Measurements from ENCODE around the gene CFAP299.

The CFAP299 gene

DNA sequence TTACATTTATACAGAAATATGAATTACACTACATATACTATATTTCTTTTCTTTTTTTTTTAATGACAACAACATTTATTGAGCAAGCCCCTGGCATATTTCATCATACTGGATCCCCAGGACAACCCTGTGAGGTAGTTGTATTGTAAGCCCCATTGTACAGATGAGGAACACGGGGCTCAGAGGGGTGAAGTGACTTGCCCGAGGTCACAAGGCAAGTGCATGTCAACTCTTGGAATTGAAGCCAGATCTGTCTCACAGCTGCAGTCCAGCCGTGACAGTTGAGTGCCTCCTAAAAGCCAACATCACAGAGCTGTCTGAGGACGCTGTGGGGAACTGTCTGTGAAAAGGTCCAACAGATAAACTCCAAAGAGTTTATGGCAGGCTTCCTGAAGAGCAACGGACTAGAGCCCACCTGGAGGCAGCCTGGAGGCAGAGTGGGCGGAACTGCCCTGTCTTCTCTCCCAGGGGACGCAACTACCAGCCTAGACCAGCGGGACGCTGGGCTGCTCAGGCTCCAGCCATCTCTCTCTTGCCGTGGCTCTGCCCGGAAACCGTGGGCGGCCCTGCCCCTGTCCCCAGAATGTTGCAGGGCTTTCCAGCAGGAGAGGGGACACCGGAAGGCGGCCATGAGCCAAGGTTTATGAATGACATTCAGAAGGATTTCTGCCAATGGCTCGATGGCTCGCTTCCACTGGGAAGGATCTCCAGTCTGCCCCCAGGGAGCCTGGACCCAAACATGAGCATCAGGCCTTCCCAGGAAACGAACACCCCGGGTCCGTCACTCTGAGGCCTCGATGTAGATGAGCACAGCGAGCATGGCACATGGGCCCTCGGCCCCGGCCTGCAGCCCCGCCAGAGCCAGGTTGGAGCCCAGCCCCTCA, 50.1 kb downstream of the CFAP299 start:
- DNase-seq, result no peak
- intact Hi-C loops (cut with DNase I), result no loop called here

- intact Hi-C loops (cut with DNase I), result no loop called here
- no peak for DNase-seq
These were observed 50.9 kb downstream of the CFAP299 start for GRCh38 chr4:80386281-80386886.

- DNase-seq, result no peak
- intact Hi-C loops (cut with DNase I), result no loop called here
These were observed 52.1 kb downstream of the CFAP299 start for GRCh38 chr4:80387390-80388283.

DNA sequence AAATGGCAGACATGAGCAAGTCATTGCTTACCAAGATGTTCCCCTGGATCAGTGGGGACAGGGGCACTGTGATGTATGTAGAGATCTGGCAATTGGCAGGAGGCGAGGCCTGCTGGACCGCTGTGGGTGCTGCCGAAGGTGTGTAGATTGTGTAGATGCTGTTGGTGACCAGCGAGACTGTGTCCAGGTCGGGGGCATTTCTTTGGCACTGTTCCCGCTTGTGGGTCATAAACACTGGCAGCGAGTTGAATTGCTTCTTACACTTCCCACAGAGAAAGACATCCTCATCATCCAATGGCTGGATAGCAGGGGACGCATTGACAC, 52.7 kb downstream of the CFAP299 start:
- intact Hi-C loops (cut with DNase I), result no loop called here

DNA sequence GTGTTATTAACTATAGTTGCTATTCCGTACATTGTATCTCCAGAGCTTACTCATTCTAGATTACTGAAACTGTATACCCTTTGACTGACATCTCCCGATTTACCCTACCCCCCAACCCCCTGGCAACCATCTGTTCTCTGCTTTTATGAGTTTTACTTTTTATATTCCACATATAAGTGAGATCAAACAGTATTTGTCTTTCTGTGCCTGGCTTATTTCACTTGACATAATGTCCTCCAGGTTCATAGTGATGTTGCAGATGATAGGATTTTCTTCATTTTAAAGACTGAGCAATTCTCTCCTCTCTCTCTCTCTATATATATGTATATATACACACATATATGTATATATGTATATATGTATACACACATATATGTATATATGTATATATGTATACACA, 54.6 kb downstream of the CFAP299 start:
- DNase-seq, result no peak
- intact Hi-C loops (cut with DNase I), result no loop called here

More for the DNA sequence above, 52.7 kb downstream of the CFAP299 start:
- no peak for DNase-seq

GRCh38 chr4:80393246-80393969, 57.9 kb downstream of the CFAP299 start:
- intact Hi-C loops (cut with DNase I), result no loop called here
- DNase-seq, result no peak

GRCh38 chr4:80393970-80394250, 58.4 kb downstream of the CFAP299 start:
- no peak for DNase-seq
- intact Hi-C loops (cut with DNase I), result no loop called here

DNA sequence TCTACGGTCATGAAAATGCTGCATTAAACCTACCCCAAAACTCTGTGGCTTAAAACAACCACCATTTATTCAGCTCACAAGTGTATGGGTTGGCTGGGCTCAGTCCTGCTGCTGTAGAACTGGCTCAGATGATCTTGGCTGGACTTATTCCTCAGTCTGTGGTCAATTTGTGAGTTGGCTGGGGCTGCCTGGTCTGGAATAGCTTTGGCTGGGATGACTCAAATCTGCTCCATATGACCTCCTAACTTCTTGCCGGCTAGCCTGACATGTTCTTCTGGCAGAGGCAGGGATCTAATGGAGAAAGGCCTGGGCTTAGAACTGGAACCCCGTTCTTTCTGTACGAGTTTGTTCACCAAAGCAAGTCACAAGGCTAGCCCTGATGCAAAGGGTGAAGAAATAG, 71.7 kb downstream of the CFAP299 start:
- intact Hi-C loops (cut with DNase I), result no loop called here
- DNase-seq, result no peak

DNA sequence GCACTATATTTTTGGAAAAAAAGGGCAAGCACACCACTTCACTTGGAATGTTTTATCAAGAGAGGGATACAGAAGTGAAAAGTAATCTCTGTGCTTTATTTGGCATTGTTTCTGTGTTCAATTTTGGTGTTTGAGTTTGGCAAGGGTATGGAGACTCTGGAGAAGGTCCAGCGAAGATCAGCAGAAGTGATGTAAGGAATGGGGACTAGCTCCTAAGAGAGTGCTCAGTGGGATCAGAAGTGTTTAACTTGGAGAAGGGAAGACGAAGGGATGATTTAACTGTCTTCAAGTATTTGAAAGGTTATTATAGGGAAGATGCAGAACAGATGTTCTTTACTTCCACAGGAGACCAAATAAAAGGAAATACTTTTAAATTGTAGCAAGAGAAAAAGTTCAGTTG, 74.3 kb downstream of the CFAP299 start:
- intact Hi-C loops (cut with DNase I), result no loop called here
- DNase-seq, result no peak

DNA sequence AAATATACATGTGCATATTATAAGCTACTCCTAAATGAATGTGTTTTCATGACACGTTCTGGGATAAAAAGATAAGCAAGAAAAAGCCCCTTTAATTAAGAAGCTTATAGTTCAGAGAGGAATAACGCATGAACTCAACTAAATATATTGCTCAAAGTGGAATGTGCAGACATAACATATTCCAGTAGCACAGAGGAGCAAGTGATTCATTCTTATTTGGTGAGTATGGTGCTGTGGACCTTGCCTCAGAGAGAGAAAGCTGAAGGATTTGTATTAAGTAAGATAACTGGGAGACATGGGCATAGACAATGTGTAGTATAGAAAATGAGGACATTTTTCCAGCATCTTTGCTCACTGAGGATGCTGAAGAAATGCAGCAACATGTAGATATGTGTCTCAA, 76.8 kb downstream of the CFAP299 start:
- intact Hi-C loops (cut with DNase I), result no loop called here
- no peak for DNase-seq

GRCh38 chr4:80413086-80413485, 77.6 kb downstream of the CFAP299 start:
- no peak for DNase-seq
- intact Hi-C loops (cut with DNase I), result no loop called here

- DNase-seq, result no peak
- intact Hi-C loops (cut with DNase I), result no loop called here
These were observed 81.5 kb downstream of the CFAP299 start for GRCh38 chr4:80417019-80417418.

DNA sequence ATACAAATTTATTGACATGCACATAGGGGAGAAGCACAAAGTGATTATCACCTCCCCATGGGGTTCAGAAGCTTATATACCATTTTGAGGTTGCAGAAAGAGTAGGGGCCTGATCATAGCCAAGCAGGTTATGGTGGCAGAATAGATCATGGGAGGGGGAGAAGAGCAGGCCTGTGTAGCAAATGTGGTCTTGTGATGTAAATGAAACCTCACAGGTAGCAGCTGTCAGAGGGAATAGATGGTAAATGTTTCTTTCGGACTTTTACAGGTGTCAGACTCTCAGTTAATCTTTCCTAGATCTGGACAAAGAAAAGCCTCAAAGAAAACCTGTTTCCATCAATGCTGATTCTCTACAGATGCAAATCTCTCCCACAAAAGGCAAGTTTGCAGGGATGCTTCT, 84.4 kb downstream of the CFAP299 start:
- DNase-seq, result no peak
- intact Hi-C loops (cut with DNase I), result no loop called here

DNA sequence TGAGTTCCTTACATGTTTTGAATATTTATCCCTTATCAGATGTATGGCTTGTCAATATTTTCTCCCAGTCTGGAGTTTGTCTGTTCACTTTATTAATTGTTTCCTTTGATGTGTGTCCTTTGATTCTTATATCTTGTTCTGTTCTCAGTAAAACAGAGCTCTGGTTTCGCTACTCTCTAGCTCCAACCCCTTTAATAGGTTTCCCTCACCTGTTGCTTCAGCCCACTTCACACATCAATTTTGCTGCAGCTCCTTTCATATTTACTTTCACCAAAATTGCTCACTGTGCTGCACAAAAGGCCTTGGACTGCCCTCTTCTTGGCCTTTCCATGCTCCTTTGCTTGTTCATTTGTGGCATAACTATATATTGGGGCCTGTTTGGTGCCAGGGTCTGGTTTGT, 85.1 kb downstream of the CFAP299 start:
- intact Hi-C loops (cut with DNase I), result no loop called here
- no peak for DNase-seq

GRCh38 chr4:80422727-80423404, 87.3 kb downstream of the CFAP299 start:
- no peak for DNase-seq
- intact Hi-C loops (cut with DNase I), result no loop called here

DNA sequence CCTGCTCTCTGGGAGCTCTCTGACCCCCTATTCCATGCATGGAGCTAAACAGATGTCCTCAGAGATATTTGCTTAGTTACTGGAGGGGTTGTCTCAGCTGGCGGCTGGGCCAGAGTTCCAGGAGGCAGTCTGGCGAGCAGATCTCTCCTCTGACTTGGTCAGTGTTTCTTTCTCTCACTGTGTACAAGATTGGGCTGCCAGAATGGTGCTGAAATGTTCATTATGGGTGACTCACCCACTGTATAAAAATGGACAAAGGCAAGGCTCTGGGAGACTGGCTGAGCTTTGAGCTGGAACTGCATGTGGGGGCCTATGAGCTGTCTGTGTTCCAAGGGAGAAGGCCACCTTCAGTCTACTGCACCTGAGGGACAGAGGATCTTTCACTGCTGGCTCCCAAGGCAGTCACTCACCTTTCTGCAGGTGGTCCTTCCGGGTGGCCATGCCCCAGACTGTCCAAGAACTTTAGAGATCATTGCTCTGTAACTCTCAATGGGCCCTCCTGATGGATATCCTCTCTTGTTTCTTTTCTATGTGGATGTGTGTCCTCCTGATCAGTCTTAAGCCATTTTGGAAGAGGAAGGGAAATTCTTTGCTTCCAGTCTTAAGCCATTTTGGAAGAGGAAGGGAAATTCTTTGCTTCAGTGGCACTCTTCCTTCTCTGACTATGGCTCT, 88.2 kb downstream of the CFAP299 start:
- intact Hi-C loops (cut with DNase I), result no loop called here
- DNase-seq, result no peak

DNA sequence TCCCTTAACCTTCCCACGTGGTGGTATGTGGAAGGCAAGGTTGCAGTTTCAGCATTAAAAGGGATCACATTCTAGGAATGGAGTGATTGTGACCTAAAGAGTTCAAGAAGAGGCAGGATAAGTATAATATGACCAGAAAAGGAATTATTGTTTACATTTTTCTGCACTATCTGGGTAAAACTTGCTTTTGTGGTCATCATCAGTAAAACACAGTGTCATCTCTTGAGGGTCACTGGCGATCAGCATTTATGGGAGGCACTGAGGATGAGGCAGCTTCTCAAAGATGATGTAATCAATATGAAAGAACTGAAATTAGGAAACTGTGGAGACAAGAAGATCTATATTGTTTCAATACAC, 88.7 kb downstream of the CFAP299 start:
- intact Hi-C loops (cut with DNase I), result no loop called here
- no peak for DNase-seq

Data from head of caudate nucleus (tissue), 42 donors.